ENCODE data around the gene TAB2.

The TAB2 gene, protein sequence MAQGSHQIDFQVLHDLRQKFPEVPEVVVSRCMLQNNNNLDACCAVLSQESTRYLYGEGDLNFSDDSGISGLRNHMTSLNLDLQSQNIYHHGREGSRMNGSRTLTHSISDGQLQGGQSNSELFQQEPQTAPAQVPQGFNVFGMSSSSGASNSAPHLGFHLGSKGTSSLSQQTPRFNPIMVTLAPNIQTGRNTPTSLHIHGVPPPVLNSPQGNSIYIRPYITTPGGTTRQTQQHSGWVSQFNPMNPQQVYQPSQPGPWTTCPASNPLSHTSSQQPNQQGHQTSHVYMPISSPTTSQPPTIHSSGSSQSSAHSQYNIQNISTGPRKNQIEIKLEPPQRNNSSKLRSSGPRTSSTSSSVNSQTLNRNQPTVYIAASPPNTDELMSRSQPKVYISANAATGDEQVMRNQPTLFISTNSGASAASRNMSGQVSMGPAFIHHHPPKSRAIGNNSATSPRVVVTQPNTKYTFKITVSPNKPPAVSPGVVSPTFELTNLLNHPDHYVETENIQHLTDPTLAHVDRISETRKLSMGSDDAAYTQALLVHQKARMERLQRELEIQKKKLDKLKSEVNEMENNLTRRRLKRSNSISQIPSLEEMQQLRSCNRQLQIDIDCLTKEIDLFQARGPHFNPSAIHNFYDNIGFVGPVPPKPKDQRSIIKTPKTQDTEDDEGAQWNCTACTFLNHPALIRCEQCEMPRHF

DNA sequence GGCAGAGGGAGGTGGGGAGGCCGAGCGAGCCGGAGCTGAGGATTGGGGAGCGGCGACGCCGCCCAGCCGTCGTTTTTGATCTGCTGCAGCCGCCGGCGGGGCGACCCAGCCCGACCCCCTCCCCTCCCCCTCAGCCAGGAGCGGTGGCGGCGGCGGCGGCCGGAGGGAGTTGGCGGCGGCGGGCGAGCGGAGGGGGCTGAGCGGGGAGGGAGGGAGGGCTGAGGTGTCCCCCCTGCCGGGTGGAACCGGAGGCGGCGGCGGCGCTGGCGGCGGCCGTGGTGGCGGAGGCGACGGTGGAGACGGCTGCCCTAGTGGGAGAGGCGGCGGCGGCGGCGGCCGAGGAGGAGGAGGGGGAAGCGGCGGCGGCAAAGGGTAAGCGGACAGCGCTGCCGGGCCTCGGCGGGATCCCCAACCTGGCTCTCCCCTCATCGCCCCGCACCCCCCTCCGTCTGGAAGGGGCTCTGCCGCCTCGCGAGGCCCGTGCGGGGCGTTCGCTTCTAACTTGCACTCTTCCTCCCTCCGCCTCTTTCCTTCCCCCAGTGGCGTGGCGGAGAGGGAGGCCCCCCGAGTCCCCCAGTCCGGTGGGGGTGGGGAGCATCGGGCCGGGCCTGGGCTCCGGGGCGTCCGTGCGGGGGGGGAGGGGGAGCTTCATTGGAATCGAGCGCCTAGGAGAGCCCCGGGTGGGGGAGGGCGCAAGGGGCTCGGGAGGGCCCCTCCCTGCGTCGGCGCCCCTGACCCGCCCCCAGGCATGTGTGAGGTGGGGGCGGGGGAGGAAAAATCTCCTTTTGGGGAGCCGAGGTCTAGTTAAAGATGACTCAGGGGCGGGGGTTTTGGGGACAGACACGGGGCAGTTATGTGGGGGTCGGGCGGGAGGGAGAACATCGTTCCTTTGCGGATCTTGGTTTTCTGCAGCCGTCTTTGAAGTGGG lies at the start of gene TAB2:
Gene TAB2, plus strand, starts transcription at position 69 of the 928 bp plus-strand sequence. CDS start 52,286 bp downstream, outside the sequence.
- DNase-seq, result peak; percentile 82

DNA sequence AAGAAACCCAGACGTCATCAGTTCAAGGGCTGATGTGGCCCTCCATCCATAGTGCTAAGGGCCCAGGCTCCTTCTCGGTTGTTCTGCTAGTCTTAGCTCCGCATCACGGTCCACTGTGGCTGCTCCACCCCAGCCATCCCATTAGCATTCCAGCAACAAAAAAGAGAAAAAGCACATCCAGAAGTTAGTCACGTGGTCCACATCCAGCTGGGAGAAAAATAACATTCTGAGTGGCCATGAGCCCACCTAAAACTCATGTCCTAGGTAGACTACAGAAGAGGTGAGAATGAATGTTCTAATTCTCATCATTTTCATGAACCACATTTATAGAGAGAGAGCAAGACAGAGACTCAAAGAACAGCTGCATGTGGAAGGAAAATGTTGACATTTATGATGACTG lies 49.4 kb upstream of the TAB2 start:
- DNase-seq, result no peak

DNA sequence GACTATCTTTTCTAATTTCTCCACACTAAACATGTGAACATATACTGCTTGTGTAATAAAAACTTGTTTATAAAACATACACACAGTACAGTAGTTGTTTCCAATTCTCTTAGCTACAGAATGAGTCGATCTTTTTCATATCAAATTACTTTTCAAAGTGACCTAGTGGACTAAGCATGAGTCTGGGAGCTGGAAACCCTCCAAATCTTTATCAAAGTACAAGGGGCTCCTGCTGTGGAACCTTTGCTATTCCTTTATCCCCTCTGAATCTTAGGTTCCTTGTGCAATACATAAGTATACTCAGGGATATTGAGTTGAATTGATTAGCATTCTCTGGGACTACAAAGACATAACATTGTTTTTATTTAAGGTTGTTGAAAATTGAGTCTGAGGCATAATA lies 48.7 kb upstream of the TAB2 start:
- no peak for DNase-seq

DNA sequence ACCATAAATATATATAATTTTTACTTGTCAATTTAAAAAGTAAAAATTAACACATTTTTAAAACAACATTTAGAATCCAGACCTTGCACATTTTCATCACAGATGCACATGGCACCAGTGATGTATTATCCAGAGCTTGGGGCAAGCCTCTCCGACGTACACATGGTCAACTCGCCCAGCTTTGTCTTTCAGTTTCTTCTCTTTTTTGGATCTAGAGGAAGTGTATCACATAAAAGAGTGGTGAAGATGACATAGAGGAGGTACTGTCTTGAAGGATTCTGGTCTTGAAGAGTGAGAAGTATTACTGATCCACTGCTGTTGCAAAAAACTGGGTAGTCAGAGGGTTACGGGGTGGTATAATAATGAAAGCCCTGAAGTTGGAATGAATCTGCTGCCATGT lies 46.9 kb upstream of the TAB2 start:
- no peak for DNase-seq

DNA sequence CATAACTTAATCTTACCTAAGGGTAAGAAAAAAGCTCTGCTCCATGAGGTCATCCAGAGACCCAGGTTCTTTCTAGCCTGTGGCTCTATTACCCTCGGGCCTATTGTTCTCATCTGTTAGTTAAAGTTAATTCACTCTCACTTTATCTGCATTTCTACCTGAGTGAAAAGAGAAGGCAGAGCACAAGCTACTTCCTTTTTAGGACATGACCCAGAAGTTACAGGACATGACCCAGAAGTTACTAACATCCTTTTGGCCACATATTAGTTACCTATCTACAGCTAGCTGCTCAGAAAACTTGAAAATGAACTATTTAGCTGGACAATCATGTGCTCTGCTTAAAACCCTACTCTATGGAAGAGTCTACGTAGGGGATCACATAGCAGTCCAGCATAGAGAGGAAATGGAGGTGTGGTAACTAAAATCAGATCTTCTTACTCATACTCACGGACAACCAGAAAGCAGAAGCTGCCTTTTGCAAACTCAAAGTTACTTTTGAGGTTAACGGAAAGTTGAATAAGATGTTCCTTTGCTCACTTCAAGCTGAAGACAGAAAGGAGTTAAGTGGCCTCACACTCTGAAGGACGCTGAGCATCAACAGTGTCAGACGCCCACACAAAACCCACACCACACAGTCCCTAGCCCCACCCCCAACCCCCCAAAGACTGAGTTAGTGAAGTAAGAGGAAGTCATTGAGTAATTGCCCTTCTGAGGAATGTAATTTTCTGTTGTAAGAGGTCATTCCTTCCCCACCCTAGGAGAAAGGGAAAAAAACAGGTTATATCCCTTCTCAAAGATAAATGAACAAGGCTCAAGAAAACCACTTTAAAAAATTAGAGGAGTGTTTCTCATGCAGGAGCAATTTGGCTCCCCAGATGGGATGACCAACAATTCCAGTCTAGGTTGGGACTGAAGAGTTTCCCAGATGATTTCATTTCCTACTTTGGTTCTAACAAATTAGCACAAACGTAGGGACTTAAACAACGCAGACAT lies 45.9 kb upstream of the TAB2 start:
- peak; percentile 81 for DNase-seq

DNA sequence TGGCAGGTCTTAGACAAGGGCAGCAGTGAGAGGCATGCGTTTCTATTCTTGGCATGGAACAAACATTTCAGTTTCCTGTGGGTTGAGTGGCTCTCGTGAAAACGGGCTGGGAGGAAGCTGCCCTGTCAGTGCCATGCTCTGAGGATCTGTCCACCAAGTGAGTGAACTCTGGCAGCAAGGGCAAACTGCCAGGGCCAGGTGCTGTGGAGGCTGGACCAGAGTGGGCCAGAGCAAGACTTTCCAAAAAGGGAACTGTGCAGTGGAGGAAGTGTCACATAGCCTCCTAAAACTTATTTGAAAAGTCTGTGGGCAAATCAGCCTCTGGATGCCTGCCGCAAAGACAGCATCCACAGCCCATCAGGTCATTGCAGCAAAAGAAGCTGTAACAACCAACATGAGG lies 44.2 kb upstream of the TAB2 start:
- DNase-seq, result no peak

DNA sequence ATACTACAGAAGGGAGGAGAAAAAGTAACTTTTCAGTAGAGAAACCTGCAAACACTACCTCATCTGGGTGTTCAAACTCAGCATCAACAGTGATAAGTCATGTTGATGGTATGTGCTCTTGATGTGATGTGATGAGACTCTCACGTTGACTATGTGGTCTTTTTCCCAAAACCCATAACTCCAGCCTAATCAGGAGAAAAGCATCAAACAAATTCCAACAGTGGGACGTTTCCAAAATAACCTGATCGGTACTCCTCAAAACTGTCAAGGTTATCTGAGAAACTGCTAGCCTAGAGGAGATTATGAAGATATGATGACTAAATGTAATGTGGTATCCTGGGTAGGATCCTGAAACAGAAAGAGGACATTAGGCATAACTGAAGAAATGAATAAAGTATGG lies 41.9 kb upstream of the TAB2 start:
- no peak for DNase-seq

DNA sequence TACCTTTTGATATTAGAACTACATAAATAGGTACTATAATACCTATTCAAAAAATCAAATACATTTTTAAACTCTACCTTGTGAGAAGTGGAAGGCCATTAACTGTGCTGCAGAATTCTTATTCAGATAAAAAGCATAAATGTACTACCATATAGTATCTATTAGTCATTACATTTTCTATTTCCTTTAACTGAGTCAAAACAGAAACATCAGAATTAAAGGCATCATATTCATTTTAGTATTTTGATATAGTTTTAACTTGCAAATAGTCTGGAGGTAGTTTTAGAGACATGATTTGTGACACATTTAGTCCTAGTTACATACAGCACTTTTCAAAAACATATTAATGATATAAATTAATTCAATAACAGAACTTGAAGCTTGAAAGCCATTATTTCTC lies 39.9 kb upstream of the TAB2 start:
- no peak for DNase-seq

DNA sequence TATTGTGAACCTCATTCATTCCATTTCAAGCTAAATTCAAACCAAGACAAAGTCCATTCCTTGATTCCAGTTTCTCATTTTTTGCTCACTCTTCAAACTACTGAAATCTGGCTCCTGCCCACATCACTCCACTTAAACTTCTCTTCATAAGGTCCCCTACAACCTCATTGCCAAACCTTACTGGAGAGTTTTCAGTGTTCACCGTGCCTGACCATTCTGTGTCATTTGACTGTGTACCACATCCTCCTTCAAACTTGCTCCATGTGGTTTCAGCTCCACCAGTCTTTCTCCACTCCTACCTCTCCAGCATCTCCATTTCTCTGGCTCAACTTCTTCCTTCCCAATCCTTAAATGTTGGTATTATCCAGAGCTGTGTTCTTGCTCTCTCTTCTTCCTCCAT lies 38.5 kb upstream of the TAB2 start:
- no peak for DNase-seq

DNA sequence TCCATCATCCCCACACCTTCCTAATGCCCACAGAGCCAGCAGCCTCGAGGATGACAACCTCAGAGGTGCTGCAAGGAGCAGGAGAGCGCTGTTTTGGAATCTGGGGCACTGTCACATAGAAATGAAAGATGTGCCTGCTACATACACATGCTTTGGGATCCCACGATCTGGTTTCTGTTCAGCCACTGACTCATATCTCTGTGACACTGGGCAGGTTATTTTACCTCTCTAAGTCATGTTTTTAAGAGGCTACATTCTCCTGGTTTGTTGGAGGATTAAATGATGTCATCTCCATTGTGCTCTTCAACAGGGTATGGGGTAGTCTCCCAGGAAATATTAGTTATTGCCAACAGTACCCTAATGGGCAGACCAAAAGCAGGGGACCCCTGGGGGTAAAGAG lies 32.6 kb upstream of the TAB2 start:
- DNase-seq, result no peak

DNA sequence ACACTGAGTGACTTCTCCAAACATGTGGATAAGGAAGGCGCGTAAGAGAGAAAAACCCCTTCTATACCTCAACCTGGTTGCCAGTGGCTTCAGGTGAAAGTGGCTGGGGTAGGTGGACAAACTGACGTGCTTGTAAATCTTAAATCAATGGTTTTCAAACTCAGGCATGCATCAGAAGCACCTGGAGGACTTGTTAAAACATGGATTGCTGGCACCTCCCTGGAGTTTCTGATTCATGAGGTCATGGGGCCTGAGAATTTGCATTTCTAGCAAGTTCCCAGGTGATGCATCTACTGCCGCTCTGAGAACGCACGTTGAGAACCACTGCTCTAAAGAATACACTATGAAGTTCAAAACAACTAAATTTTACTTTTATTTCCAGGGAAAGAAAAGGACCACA lies 31.9 kb upstream of the TAB2 start:
- DNase-seq, result no peak

DNA sequence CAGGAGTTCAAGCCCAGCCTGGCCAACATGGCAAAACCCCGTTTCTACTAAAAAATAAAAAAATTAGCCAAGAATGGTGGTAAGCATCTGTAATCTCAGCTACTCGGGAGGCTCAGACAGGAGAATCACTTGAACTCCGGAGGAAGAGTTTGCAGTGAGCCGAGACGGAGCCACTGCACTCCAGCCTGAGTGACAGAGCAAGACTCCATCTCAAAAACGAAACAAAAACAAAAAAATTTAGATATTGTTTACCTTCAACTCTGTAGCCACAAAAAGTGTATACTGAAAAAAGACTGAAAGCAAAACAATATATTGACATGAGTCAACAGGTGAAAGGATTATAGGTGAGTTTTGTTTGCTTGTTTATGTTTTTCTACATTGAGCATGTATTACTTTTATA lies 30.6 kb upstream of the TAB2 start:
- DNase-seq, result no peak

DNA sequence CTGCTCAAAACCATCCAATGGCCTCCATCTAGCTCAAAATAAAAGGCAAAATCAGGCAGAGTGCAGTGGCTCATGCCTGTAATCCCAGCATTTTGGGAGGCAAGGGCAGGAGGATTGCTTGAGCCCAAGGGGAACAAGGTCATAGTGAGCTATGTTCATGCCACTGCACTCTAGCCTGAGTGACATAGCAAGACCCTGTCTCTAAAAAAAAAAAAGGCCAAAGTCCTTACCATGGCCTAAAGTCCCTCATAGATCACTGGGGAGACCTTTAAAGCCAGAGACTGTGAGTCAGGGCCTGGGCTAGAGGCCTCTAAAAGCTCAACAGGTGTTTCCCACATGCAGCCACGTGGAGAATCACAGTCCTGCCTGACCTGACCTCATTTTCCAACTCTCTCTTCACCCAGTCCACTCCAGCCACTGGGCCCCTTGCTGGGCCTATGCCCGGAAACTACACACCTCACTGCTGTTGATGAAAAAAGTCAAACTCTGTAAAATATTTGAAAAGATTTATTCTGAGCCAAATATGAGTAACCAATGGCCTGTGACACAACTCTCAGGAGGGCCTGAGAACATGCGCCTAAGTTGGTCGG lies 28.2 kb upstream of the TAB2 start:
- no peak for DNase-seq

DNA sequence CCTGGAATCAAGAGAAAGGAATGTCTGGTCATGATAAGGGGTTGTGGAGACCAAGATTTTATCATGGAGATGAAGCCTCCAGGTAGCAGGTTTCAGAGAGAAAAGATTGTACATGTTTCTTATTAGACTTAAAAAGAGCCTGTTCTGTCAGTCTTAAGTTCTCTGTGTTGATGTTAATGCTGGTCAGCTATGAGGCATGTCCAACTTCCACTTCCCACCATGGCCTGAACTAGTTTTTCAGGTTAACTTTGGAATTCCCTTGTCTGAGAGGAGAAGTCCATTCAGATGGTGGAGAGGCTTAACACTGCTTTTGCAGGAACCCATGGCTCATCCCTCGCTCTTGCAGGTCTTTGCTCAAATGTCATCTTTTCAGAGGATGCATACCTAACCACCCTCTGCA lies 27.5 kb upstream of the TAB2 start:
- no peak for DNase-seq

DNA sequence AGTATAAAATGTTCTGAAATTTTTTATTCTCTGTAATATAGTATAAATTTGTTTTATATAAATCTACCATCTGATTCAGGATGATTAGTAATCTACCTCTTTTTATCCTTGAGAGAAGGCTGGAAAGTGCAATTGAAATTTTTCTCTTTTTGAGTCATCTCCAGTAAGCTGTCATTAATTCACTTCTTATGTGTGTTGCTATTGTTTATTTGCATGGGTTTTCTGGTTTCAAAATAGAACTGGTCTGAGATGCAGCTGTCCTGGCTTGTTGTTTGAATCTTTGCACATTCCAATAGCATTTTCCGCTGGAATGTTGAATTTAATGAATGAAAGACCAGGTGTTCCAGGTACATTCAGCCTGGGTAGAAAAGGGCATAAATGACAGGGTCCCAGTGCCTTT lies 24.3 kb upstream of the TAB2 start:
- no peak for DNase-seq

DNA sequence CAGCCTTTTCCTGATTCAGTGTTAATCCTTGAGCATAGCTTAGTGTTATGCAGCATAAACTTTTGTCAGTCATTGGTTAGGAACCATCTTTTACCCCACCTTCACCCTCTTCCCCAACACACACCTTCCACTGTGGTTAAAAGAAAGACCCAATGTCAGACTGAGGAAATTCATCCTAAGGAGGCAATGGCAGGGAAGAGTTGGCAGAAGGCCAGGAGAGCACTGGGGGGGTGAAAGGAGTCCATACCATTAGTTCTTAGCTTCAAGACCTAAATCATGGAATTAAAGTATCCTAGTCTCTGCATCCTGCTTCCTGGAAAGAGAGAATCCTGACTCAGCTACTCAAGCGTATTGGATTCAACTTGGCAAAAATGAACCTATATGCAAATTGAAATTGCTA lies 16.9 kb upstream of the TAB2 start:
- DNase-seq, result no peak

DNA sequence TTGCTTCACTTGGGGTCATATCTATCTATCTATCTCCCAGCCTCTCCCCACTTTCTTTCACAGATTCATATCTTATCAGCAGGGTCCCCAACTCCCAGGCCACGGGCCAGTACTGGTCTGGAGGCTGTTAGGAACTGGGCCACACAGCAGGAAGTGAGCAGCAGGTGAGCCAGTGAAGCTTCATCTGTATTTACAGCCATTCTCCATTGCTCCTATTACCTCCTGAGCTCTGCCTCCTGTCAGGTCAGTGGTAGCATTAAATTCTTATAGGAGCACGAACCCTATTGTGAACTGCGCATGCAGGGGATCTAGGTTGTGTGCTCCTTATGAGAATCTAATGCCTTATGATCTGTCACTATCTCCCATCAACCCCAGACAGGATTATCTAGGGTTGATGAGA lies 14.8 kb upstream of the TAB2 start:
- DNase-seq, result no peak

DNA sequence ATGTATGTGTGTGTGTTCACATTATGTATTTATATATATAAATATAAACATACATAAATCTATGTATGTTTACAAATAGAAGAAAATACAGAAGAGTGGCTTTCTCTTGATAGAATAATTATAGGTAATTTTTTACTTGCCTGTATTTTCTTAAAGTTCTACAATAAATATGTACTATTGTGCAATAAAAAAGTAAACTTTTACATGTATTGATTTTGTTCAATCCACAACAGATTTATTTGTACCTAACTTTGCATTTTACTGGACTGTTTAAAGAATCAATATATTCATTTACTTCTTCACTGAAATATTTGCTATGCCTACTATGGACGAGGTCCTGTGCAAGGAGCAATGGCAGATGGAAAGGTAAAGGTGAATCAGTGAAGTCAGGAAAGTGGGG lies 14.0 kb upstream of the TAB2 start:
- DNase-seq, result no peak

DNA sequence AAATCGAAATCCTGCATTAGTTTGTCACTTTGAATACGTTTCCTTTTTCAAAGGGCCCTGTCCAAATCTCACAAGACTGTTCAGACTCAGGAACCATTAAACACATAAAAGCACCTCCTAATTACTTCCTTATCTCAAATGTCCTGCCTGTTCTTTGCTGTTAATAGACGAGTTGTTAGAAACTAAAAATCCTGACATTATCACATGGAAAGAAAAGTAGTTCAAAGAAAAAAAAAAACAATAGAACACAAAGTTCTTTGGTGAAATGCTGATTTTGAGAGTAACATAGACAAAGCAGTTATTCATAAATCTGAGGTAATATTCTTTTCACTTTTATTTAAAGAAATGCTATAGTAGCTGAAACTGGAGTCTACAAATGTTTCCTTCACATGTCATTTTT lies 12.1 kb upstream of the TAB2 start:
- no peak for DNase-seq

DNA sequence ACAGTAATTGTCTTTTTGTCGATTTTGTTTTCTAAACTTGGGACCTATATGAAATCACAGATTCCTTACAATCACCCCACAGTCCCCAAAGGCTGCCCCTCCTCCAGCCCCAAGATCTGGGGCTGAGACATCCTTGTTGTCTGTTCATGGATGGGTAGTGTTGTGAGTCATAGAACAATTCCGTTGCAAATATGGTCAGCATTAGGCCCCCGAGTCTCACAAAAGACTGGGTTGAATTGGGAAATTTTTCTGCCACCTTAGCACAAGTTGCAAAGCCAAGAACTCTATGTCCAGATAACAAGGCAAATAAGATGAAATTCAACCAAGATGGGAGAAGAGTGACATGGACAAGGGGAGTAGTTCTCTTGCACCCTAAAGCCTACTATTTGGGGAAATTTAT lies 10.5 kb upstream of the TAB2 start:
- DNase-seq, result no peak

DNA sequence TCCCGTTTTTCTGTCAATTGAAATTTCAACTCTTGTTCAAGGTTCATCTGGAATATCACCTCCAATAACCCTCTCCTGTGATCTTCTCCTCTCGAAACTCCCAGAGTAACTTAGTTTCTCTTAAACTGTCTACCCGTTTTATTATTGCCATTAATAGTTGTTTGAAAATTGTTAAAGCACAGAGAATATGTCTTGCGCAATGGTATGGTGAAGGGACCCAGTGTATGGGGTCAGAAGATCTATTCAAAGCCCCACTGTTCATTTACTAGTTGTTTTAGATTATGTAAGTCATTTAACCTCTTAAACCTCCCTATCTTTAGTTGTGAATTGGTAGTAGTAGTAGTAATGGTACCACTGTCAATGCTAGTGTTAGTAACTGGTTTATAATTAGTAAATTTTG lies 6.2 kb upstream of the TAB2 start:
- DNase-seq, result no peak

DNA sequence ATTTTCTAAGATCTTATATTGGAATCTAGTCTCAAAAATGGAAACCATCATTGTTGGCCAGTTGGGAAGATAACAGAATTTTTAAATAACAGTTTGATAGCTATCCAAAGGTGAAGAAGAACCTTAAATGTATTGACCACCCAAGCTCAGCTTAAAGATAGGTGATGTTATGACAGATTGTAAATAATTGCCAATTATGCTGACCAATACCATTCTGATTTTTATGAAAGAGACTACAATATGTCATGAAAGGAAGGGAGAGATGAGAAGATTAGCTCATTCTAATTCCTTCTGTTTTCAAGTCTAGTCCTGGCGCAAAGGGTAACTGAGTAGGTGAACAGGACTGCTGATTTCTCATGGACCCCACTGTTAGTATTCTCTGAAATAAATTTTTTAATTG lies 5.7 kb upstream of the TAB2 start:
- DNase-seq, result no peak
